GM12864 (cell line): ENCODE data around the gene SLC6A1.

Experiments used
- DNase-seq: peaks from one replicate; pipeline ENCODE4 v3.0.0-alpha.2; 2011; ENCODE audit warnings: low read depth
- H3K4me3 ChIP-seq: 2 replicates; pipeline ENCODE4 v1.5.1; 2011; ENCODE audit warnings: mild to moderate bottlenecking, low read depth, low read length, control low read depth
- CTCF ChIP-seq: IDR thresholded peaks from 2 replicates; pipeline ENCODE4 v1.5.1; 2011; ENCODE audit warnings: low read depth, mild to moderate bottlenecking, moderate library complexity, low read length, control low read depth, inconsistent platforms; ENCODE audit errors: missing control alignments

SLC6A1 gene

DNA sequence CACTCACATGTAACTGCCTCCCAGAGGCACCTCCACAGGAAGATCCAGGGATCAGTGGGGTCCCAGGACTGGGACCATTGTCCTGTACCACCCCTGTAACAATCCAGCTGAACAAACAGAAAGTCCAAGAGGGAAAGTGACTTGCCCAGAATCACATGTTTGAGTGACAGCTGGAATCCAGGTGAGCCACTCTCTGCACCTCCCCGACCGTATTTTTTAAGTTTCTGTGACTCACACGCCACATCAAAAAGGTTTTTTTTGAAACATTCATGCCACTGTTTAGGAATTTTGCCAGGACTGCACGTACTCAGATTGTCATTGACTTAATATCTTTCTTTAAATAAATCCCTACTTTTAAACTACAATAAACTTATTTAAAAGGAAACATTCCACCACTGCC, 9.8 kb upstream of the SLC6A1 start:
- TF ChIP-seq CTCF: no peak
- DNase-seq: no peak
- H3K4me3 ChIP-seq: no peak overlapping the region

DNA sequence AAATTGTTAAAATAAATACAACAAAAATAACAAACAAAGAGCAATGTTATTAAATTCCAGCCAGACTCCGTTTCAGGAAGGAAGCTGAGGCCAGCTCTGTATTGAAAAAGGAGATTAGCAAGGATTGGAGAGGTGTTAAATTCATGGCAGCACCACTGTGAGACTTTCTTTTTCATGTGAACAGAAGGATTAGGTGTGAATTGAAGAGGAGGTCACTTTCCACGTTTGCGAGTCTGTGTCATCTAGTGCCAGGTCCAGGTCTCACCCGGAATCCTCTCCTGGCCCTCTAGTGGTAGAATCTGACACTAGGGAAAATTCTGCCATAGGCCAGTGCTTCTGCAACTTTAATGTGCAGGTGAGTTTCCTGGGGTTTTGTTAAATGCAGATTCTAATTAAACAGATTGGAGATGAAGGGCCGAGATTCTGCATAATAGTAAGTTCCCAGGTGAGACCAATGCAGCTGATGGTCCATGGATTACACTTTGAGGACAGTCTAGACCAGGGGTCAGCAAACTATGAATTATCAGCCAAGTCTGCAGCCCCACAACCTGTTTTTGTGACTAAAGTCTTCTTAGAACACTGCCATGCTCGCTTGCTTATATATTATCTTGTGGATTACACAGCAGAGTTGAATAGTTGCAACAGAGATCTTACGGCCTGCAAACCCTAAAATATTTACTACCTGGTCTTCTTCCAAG, 9.2 kb upstream of the SLC6A1 start:
- no peak for DNase-seq
- H3K4me3 ChIP-seq: no peak overlapping the region
- peak; percentile 86 for TF ChIP-seq CTCF

- no peak overlapping the region for H3K4me3 ChIP-seq
- DNase-seq: no peak
- TF ChIP-seq CTCF: no peak
Measured at GRCh38 chr3:10984371-10984896, 8.1 kb upstream of the SLC6A1 start.

DNA sequence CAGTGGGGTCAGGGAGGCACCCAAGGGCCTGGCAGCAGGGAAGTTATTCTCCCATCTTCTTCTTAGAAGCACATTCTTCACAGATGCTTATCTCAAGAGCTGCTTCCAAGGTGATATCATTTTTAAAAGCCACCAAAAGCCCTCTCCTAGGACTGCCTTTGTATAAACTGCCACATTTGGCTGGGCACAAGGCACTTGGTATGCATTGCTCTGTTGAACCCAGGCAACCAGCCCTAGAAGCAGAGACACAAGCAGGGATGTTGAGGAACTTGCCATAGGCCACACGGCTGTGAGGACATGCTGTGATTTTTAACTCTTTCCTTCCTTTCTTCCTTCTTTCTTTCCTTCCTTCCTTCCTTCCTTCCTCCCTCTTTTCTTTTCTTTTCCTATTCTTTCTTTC, 7.4 kb upstream of the SLC6A1 start:
- H3K4me3 ChIP-seq: no peak overlapping the region
- no peak for TF ChIP-seq CTCF
- no peak for DNase-seq

DNA sequence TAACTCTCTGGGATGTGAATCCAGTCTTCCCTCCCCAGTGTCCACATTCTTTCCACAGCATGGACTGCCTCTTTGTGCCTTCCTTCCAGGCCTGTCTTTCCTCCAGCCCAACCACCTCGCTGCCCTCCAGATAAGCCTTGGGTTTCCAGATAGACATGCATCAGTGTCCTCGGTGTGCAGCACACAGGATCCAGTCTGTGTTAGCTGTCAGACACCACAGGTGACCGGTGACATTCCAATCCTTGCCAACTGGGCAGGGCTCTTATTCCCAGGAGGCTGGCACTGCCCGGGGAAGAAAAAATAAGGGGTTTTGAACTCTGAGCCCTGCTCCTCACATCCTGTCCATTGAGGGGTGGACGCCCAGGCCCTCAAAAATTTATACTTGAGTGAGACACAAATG, 6.0 kb upstream of the SLC6A1 start:
- DNase-seq: no peak
- no peak overlapping the region for H3K4me3 ChIP-seq
- no peak for TF ChIP-seq CTCF

- no peak for TF ChIP-seq CTCF
- no peak overlapping the region for H3K4me3 ChIP-seq
- DNase-seq: no peak
Measured at GRCh38 chr3:10988001-10988665, 4.4 kb upstream of the SLC6A1 start.
